Osteoblast (primary cell): ENCODE results near the gene PGBD5. TPM values are rescaled to one million over a fixed set of nuclear protein-coding genes. Genes with fewer than 3 reads are reported as not detected.

Experiments used
- DNase-seq: peaks from one replicate; pipeline ENCODE4 v3.0.0; 2011; ENCODE audit warnings: low spot score, mixed read lengths; ENCODE audit not compliant: insufficient read length; ENCODE audit errors: missing footprints
- H2AFZ ChIP-seq: 2 replicates; pipeline ENCODE4 v1.6.0; 2011; ENCODE audit warnings: mild to moderate bottlenecking, low read length
- H3K27ac ChIP-seq: 2 replicates; pipeline ENCODE4 v1.5.1; 2011; ENCODE audit warnings: mild to moderate bottlenecking, low read depth, low read length, moderate library complexity
- H3K27me3 ChIP-seq: 2 replicates; pipeline ENCODE4 v1.6.0; 2012; ENCODE audit warnings: mild to moderate bottlenecking, control low read depth, inconsistent platforms, low read length, moderate library complexity; ENCODE audit not compliant: insufficient read depth
- H3K36me3 ChIP-seq: 2 replicates; pipeline ENCODE4 v1.5.1; 2011; ENCODE audit warnings: mild to moderate bottlenecking, low read length, control low read depth, moderate library complexity; ENCODE audit not compliant: insufficient read depth
- H3K4me1 ChIP-seq: 2 replicates; pipeline ENCODE4 v1.5.1; 2011; ENCODE audit warnings: mild to moderate bottlenecking, low read length, control low read depth, moderate library complexity; ENCODE audit not compliant: insufficient read depth
- H3K4me2 ChIP-seq: 2 replicates; pipeline ENCODE4 v1.6.0; 2011; ENCODE audit warnings: mild to moderate bottlenecking, low read length; ENCODE audit not compliant: insufficient read depth
- H3K4me3 ChIP-seq: fragments of 200-600 bp; sonication (generic); 3 replicates; pipeline ENCODE4 v1.5.1; 2012; ENCODE audit warnings: mild to moderate bottlenecking, low read length, inconsistent platforms; ENCODE audit not compliant: insufficient read depth
- H3K79me2 ChIP-seq: 2 replicates; pipeline ENCODE4 v1.6.0; 2012; ENCODE audit warnings: mild to moderate bottlenecking, low read length, control low read depth, inconsistent platforms; ENCODE audit not compliant: insufficient read depth
- H3K9me3 ChIP-seq: 2 replicates; pipeline ENCODE4 v1.5.1; 2011; ENCODE audit warnings: low read depth, low read length, control low read depth
- H4K20me1 ChIP-seq: 2 replicates; pipeline ENCODE4 v1.6.0; 2012; ENCODE audit warnings: mild to moderate bottlenecking, low read length, control low read depth; ENCODE audit not compliant: insufficient read depth
- CTCF ChIP-seq: IDR thresholded peaks from 2 replicates; pipeline ENCODE4 v1.5.1; 2011; ENCODE audit warnings: mild to moderate bottlenecking, low read depth, low read length, moderate library complexity; ENCODE audit errors: extremely low read depth
- total RNA-seq: library from RNA; depleted of rRNA; stranded (reverse); fragments of >200 nt; gene quantifications from 2 replicates; pipeline ENCODE4 v1.2.3, GENCODE V29; 2012

Gene PGBD5
- total RNA-seq, 1 donor, result under 0.01 TPM

- Histone ChIP-seq H3K9me3 (no peaks in the 10 kb centered on the region), H3K36me3 (no peaks in the 10 kb centered on the region), H3K4me3 (no peak overlapping the region), H2AFZ (no peak overlapping the region), H3K4me1 (no peaks in the 10 kb centered on the region), H4K20me1 (no peaks in the 10 kb centered on the region), H3K79me2 (no peaks in the 10 kb centered on the region), H3K27ac (no peak overlapping the region), H3K4me2 (no peak overlapping the region), H3K27me3 (no peaks in the 10 kb centered on the region)
- no peak for TF ChIP-seq CTCF
- no peak for DNase-seq
Measured at GRCh38 chr1:230383425-230383824, 42.7 kb downstream of the PGBD5 start.

GRCh38 chr1:230382001-230382491 is 44.1 kb downstream of the PGBD5 start:
- Histone ChIP-seq H3K36me3 (no peaks in the 10 kb centered on the region), H4K20me1 (no peaks in the 10 kb centered on the region), H2AFZ (no peak overlapping the region), H3K27me3 (no peaks in the 10 kb centered on the region), H3K9me3 (no peaks in the 10 kb centered on the region), H3K4me3 (no peak overlapping the region), H3K4me1 (no peaks in the 10 kb centered on the region), H3K27ac (no peak overlapping the region), H3K4me2 (no peak overlapping the region), H3K79me2 (no peaks in the 10 kb centered on the region)
- DNase-seq, result no peak
- TF ChIP-seq CTCF, result no peak

- H3K9me3 ChIP-seq, result no peaks in the 10 kb centered on the region
- no peaks in the 10 kb centered on the region for H4K20me1 ChIP-seq
- H2AFZ ChIP-seq, result no peak overlapping the region
- H3K4me2 ChIP-seq, result no peak overlapping the region
- DNase-seq, result no peak
- no peak overlapping the region for H3K4me3 ChIP-seq
- no peak for TF ChIP-seq CTCF
- H3K36me3 ChIP-seq, result no peaks in the 10 kb centered on the region
- H3K27ac ChIP-seq, result no peak overlapping the region
- no peaks in the 10 kb centered on the region for H3K4me1 ChIP-seq
- no peaks in the 10 kb centered on the region for H3K79me2 ChIP-seq
- no peaks in the 10 kb centered on the region for H3K27me3 ChIP-seq
Measured at GRCh38 chr1:230381585-230381984, 44.5 kb downstream of the PGBD5 start.

GRCh38 chr1:230381049-230381467 is 45.1 kb downstream of the PGBD5 start:
- Histone ChIP-seq H3K27ac (no peak overlapping the region), H3K36me3 (no peaks in the 10 kb centered on the region), H3K27me3 (no peaks in the 10 kb centered on the region), H4K20me1 (no peaks in the 10 kb centered on the region), H3K4me3 (no peak overlapping the region), H2AFZ (no peak overlapping the region), H3K79me2 (no peaks in the 10 kb centered on the region), H3K4me2 (no peak overlapping the region), H3K9me3 (no peaks in the 10 kb centered on the region), H3K4me1 (no peaks in the 10 kb centered on the region)
- TF ChIP-seq CTCF, result no peak
- peak; percentile 65 for DNase-seq
